K562 (cell line): ENCODE results near the gene SPEG. TPM values are rescaled to one million over a fixed set of nuclear protein-coding genes. Genes with fewer than 3 reads are reported as not detected.

Experiments used
- ATAC-seq: fragments of 200-7000 bp; cut with Tn5 transposase; 3 replicates; pipeline ENCODE4 v1.9.1; 2020; ENCODE audit warnings: moderate library complexity
- BruUV-seq: library from RNA; stranded (reverse); fragments of 400-500 nt; replicated peaks from 2 replicates; lab custom pipeline; 2021; lab: Mats Ljungman, UMichigan
- CTCF ChIA-PET: fragments of 300-600 bp; formaldehyde crosslinking; extraction: SDS; loops from one replicate; lab custom pipeline; 2021; ENCODE audit warnings: low intra/inter-chr PET ratio; lab: Yijun Ruan, JAX
- POLR2A ChIA-PET: fragments of 300-600, 350-650 bp; sonication (Branson Sonifier 250); formaldehyde crosslinking; extraction: SDS; loops from one replicate; lab custom pipeline; 2021; ENCODE audit warnings: antibody characterized with exemption, inconsistent platforms; lab: Yijun Ruan, JAX
- DNase-seq, 4 experiments: peaks; one replicate each; pipeline versions ENCODE4 v3.0.0 to v3.0.0-alpha.2; 2011 to 2018; ENCODE audit warnings: low spot score in 3 of 4, mixed read lengths in 3 of 4; ENCODE audit errors: extremely low read depth in 1 of 4
- FAIRE-seq: peaks from 2 replicates; lab custom pipeline; 2011; peaks lifted over from hg19 to GRCh38; lab: Jason Lieb, UNC
- H2AFZ ChIP-seq: 2 replicates; pipeline ENCODE4 v1.6.0; 2011; ENCODE audit warnings: low read depth, low read length, control low read depth, inconsistent platforms
- H3K27ac ChIP-seq: fragments of 200-600 bp; 3 replicates; pipeline ENCODE4 v1.8.0; 2011; ENCODE audit warnings: low read depth, mild to moderate bottlenecking, control low read depth, inconsistent platforms, low read length, moderate library complexity, mixed read lengths; ENCODE audit errors: extremely low read depth
- H3K27me3 ChIP-seq, 2 experiments: fragments of 300-600 bp in 1 of 2; 2 replicates in 1 of 2; 3 replicates in 1 of 2; pipeline versions ENCODE4 v1.6.0 to v1.8.0; 2011; ENCODE audit warnings: inconsistent platforms in 2 of 2, low read length in 2 of 2, mild to moderate bottlenecking in 1 of 2, mixed read lengths in 1 of 2, moderate library complexity in 1 of 2; ENCODE audit not compliant: control insufficient read depth in 2 of 2, insufficient read depth in 2 of 2
- H3K36me3 ChIP-seq: fragments of 300-600 bp; 3 replicates; pipeline ENCODE4 v1.8.0; 2011; ENCODE audit warnings: mild to moderate bottlenecking, low read length, inconsistent platforms; ENCODE audit not compliant: control insufficient read depth, insufficient read depth
- H3K4me1 ChIP-seq, 2 experiments: fragments of 200-600 bp in 1 of 2; replicated peaks in 1 of 2; 2 replicates in 1 of 2; 3 replicates in 1 of 2; pipeline versions ENCODE4 v1.5.1 to v1.8.0; 2011; ENCODE audit warnings: inconsistent platforms in 2 of 2, low read length in 2 of 2, mild to moderate bottlenecking in 1 of 2, mixed read lengths in 1 of 2, moderate library complexity in 1 of 2; ENCODE audit not compliant: control insufficient read depth in 2 of 2, insufficient read depth in 2 of 2
- H3K4me2 ChIP-seq: 2 replicates; pipeline ENCODE4 v1.6.1; 2011; ENCODE audit warnings: low read length, control low read depth, inconsistent platforms, mixed read lengths; ENCODE audit not compliant: insufficient read depth
- H3K4me3 ChIP-seq: fragments of 200-600 bp; sonication (generic), shearing (Covaris generic); 2 replicates; pipeline ENCODE4 v1.5.1; 2016; ENCODE audit warnings: control low read depth, inconsistent platforms
- H3K79me2 ChIP-seq: fragments of 200-600 bp; 3 replicates; pipeline ENCODE4 v1.8.0; 2011; ENCODE audit warnings: low read length, inconsistent platforms; ENCODE audit not compliant: control insufficient read depth, insufficient read depth
- H3K9ac ChIP-seq, 2 experiments: 2 replicates each; pipeline versions ENCODE4 v1.6.0 to v1.6.1; 2011; ENCODE audit warnings: low read depth in 2 of 2, low read length in 2 of 2, control low read depth in 1 of 2, inconsistent platforms in 1 of 2, mild to moderate bottlenecking in 1 of 2, mixed read lengths in 1 of 2; ENCODE audit not compliant: insufficient read depth in 1 of 2
- H3K9me1 ChIP-seq: one replicate; pipeline ENCODE4 v1.6.0; 2011; ENCODE audit warnings: inconsistent platforms, mild to moderate bottlenecking, low read length, moderate library complexity; ENCODE audit not compliant: control insufficient read depth, insufficient read depth
- H3K9me3 ChIP-seq: replicated peaks from 2 replicates; pipeline ENCODE4 v1.5.1; 2011; ENCODE audit warnings: low read depth, low read length, inconsistent platforms; ENCODE audit not compliant: control insufficient read depth, insufficient read depth
- H4K20me1 ChIP-seq: replicated peaks from 2 replicates; pipeline ENCODE4 v1.6.1; 2011; ENCODE audit warnings: low read length, inconsistent platforms, mixed read lengths; ENCODE audit not compliant: control insufficient read depth, insufficient read depth
- ARID1B ChIP-seq: fragments of 450-650 bp; IDR thresholded peaks from 2 replicates; pipeline ENCODE4 v1.6.1; 2016; ENCODE audit warnings: antibody characterized with exemption, mild to moderate bottlenecking, inconsistent platforms
- CBFA2T2 ChIP-seq: fragments of 450-650 bp; conservative IDR thresholded peaks from 2 replicates; pipeline ENCODE4 v1.6.1; 2017; ENCODE audit warnings: mild to moderate bottlenecking
- CBFA2T3 ChIP-seq: fragments of 450-650 bp; IDR thresholded peaks from 2 replicates; pipeline ENCODE4 v1.6.1; 2017
- CHD4 ChIP-seq: fragments of 200-600 bp; sonication (generic); IDR thresholded peaks from 3 replicates; pipeline ENCODE4 v1.6.1; 2012; ENCODE audit warnings: low read depth, mild to moderate bottlenecking, mixed read lengths, low read length, inconsistent platforms; ENCODE audit not compliant: insufficient read depth, insufficient replicate concordance, poor library complexity, severe bottlenecking
- CREM ChIP-seq: IDR thresholded peaks from 2 replicates; pipeline ENCODE4 v1.6.1; 2014; ENCODE audit warnings: antibody characterized with exemption, low read depth
- CXXC5 ChIP-seq: fragments of 250-450 bp; sonication (Bioruptor Pico); IDR thresholded peaks from 2 replicates; pipeline ENCODE4 v1.8.0; 2022; ENCODE audit warnings: inconsistent platforms, mild to moderate bottlenecking, moderate library complexity
- ESRRA ChIP-seq: fragments of 450-650 bp; IDR thresholded peaks from 2 replicates; pipeline ENCODE4 v1.6.1; 2014; ENCODE audit warnings: low read depth, mild to moderate bottlenecking, moderate library complexity, borderline replicate concordance
- GATAD2B ChIP-seq: fragments of 450-650 bp; IDR thresholded peaks from 2 replicates; pipeline ENCODE4 v1.6.1; 2017; ENCODE audit warnings: mild to moderate bottlenecking, borderline replicate concordance
- NCOR1 ChIP-seq: fragments of 450-650 bp; IDR thresholded peaks from 2 replicates; pipeline ENCODE4 v1.6.1; 2016; ENCODE audit warnings: mild to moderate bottlenecking, moderate library complexity
- SMARCA4 ChIP-seq: fragments of 450-650 bp; IDR thresholded peaks from 2 replicates; pipeline ENCODE4 v1.6.1; 2016
- TAL1 ChIP-seq: fragments of 450-650 bp; IDR thresholded peaks from 2 replicates; pipeline ENCODE4 v1.6.1; 2016; ENCODE audit warnings: mild to moderate bottlenecking
- TCF3 ChIP-seq: sonication (generic); formaldehyde crosslinking; IDR thresholded peaks from 2 replicates; pipeline ENCODE4 v1.4.0; 2020; ENCODE audit warnings: mild to moderate bottlenecking, missing genetic modification reagents
- ZBTB7A ChIP-seq: IDR thresholded peaks from 2 replicates; pipeline ENCODE4 v1.6.1; 2011; ENCODE audit warnings: low read depth, mild to moderate bottlenecking, low read length, moderate library complexity, borderline replicate concordance; ENCODE audit not compliant: control insufficient read depth
- ZC3H4 ChIP-seq: sonication (generic); formaldehyde crosslinking; IDR thresholded peaks from 2 replicates; pipeline ENCODE4 v1.9.0; 2021; ENCODE audit warnings: missing genetic modification reagents, borderline replicate concordance
- WGBS: fragments of 100-300 bp; shearing (Covaris generic); methylation state at CpG from one replicate; pipeline ENCODE4 v1.1.6; 2016; ENCODE audit warnings: low coverage, mixed read lengths; ENCODE audit not compliant: insufficient coverage; ENCODE audit errors: missing lambda C conversion rate; 5-methylcytosine and 5-hydroxymethylcytosine counted together
- in situ Hi-C: fragments of 300-500 bp; cut with MboI; formaldehyde crosslinking; loops from 4 replicates; pipeline ENCODE4 v1.15.0; 2018; ENCODE audit warnings: inconsistent platforms, mixed read lengths
- intact Hi-C: fragments of 100-400 bp; cut with micrococcal nuclease; formaldehyde crosslinking; loops from 2 replicates; pipeline ENCODE4 v1.14.2; 2022
- polyA plus RNA-seq, 8 experiments: library from polyadenylated mRNA; depleted of rRNA in 4 of 8; stranded (reverse) in 5 of 8; unstranded in 3 of 8; fragments of >200 nt; fragmentation: Nextera tagmentation in 2 of 8; fragmentation: Illumina TruSeq in 1 of 8; extraction: Ambion mirVana in 2 of 8; extraction: Trizol in 1 of 8; gene quantifications; 2 replicates each; pipeline versions ENCODE4 v1.2.1 to v1.2.3, GENCODE V29; 2011 to 2014; ENCODE audit warnings: inconsistent platforms in 1 of 8, missing spikeins in 1 of 8
- total RNA-seq, 7 experiments: library from RNA; depleted of rRNA in 6 of 7; stranded (reverse); fragments of >200 nt in 6 of 7; fragmentation: Illumina TruSeq in 2 of 7; extraction: Trizol in 2 of 7; gene quantifications; 2 replicates each; pipeline versions ENCODE4 v1.2.1 to v1.2.3, GENCODE V29; 2011 to 2021; ENCODE audit warnings: low replicate concordance in 1 of 7
- TF ChIP-seq, protein P1 (sequence below): sonication (generic); formaldehyde crosslinking; IDR thresholded peaks from 2 replicates; pipeline ENCODE4 v1.8.0; 2023; ENCODE audit warnings: missing genetic modification reagents, mild to moderate bottlenecking, borderline replicate concordance

SPEG gene
- total and polyA plus RNA-seq, 9 of the 15 experiments (the other 6 are each of a cell fraction or from before 2014, with no cell fraction given): 0.49 to 8.7 (median 3.0) TPM

DNA sequence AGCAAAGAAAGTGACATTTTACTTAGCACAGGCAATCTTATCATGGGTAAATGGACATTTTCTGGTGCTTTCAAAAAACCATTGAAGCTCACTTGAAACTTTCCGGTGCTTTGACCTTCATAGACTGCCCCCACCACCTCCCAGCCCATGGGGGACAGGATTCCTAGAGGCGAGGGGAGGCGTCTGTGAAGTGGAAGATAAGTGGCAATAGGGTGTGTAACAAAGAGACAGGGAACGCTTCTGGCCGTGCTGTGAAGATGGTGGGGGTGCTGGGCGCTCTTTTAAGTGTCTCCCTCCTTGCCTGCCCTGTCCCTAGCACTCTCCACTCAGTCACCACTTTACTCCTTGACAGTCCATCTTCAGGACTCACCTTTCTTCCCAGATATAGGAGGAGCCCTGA lies 40.6 kb downstream of the SPEG start:
- 0% methylated on average over 6 of the region's 6 CpGs for WGBS
- Histone ChIP-seq H3K27ac (no peak overlapping the region; the same call in 2 of the 3 replicates), H3K27me3 (no peaks in the 10 kb centered on the region), H3K4me3 (no peak overlapping the region), H3K36me3 (no peaks in the 10 kb centered on the region), H2AFZ (peak overlapping the region; percentile 51), H3K79me2 (no peaks in the 10 kb centered on the region), H3K9ac (peak overlapping the region; percentile 30 to 82; a peak in 2 of 4 replicates), H3K9me3 (no peaks in the 10 kb centered on the region), H3K9me1 (no peaks in the 10 kb centered on the region), H3K4me1 (peaks cover 12 to 57% of the 10 kb centered on the region in 2 experiments; a peak in 4 of 5 replicates), H3K4me2 (peak overlapping the region; percentile 58), H4K20me1 (no peaks in the 10 kb centered on the region)
- in situ Hi-C loops: loop anchor here (10.0 kb wide), 1 partner anchor 50 kb away; no protein-coding TSS in a partner anchor
- intact Hi-C loops: loop anchor here (5.0 kb wide), 1 partner anchor 73 kb away; no protein-coding TSS in a partner anchor
- ATAC-seq: peak; percentile 74
- POLR2A ChIA-PET: no interaction called here
- CTCF ChIA-PET: interaction anchor here (0.5 to 3.1 kb wide), 2 partner anchors 55 to 56 kb away, joined by 3 to 20 read pairs; no protein-coding TSS in a partner anchor
- peak; percentile 32 to 80 (median 52) for DNase-seq
- FAIRE-seq: peak; percentile 94
- TF ChIP-seq ARID1B (peak; percentile 58), CBFA2T2 (peak; percentile 54; the same call in 1 of the 2 replicates), TAL1 (peak; percentile 32; the same call in 1 of the 2 replicates), GATAD2B (no peak), SMARCA4 (peak; percentile 37; the same call in 1 of the 2 replicates), CHD4 (no peak), ZBTB7A (peak; percentile 28; the same call in 1 of the 2 replicates), ESRRA (peak; percentile 42; the same call in 1 of the 2 replicates), ZC3H4 (CRISPR knock-in tag) (no peak), CBFA2T3 (peak; percentile 79), TCF3 (peak; percentile 50; the same call in 1 of the 2 replicates), CXXC5 (CRISPR knock-in tag) (peak; percentile 9; the same call in 1 of the 2 replicates), NCOR1 (peak; percentile 22; the same call in 1 of the 2 replicates), CREM (0 out of 2 replicates have a peak, but pooled peaks have one; percentile 21)
- TF ChIP-seq, protein P1, sequence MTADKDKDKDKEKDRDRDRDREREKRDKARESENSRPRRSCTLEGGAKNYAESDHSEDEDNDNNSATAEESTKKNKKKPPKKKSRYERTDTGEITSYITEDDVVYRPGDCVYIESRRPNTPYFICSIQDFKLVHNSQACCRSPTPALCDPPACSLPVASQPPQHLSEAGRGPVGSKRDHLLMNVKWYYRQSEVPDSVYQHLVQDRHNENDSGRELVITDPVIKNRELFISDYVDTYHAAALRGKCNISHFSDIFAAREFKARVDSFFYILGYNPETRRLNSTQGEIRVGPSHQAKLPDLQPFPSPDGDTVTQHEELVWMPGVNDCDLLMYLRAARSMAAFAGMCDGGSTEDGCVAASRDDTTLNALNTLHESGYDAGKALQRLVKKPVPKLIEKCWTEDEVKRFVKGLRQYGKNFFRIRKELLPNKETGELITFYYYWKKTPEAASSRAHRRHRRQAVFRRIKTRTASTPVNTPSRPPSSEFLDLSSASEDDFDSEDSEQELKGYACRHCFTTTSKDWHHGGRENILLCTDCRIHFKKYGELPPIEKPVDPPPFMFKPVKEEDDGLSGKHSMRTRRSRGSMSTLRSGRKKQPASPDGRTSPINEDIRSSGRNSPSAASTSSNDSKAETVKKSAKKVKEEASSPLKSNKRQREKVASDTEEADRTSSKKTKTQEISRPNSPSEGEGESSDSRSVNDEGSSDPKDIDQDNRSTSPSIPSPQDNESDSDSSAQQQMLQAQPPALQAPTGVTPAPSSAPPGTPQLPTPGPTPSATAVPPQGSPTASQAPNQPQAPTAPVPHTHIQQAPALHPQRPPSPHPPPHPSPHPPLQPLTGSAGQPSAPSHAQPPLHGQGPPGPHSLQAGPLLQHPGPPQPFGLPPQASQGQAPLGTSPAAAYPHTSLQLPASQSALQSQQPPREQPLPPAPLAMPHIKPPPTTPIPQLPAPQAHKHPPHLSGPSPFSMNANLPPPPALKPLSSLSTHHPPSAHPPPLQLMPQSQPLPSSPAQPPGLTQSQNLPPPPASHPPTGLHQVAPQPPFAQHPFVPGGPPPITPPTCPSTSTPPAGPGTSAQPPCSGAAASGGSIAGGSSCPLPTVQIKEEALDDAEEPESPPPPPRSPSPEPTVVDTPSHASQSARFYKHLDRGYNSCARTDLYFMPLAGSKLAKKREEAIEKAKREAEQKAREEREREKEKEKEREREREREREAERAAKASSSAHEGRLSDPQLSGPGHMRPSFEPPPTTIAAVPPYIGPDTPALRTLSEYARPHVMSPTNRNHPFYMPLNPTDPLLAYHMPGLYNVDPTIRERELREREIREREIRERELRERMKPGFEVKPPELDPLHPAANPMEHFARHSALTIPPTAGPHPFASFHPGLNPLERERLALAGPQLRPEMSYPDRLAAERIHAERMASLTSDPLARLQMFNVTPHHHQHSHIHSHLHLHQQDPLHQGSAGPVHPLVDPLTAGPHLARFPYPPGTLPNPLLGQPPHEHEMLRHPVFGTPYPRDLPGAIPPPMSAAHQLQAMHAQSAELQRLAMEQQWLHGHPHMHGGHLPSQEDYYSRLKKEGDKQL (CRISPR knock-in tag): no peak
- no TSS peak for BruUV-seq
